ENCODE results near the gene CCDC116.
A peak's percentile ranks its signal among the peaks of the same experiment; 100 is the strongest.
"Not testable (repeated sequence)": the region's sequence is repeated elsewhere in the genome, so short reads cannot be mapped to it uniquely, and the experiment has no call there.

CCDC116 gene

DNA sequence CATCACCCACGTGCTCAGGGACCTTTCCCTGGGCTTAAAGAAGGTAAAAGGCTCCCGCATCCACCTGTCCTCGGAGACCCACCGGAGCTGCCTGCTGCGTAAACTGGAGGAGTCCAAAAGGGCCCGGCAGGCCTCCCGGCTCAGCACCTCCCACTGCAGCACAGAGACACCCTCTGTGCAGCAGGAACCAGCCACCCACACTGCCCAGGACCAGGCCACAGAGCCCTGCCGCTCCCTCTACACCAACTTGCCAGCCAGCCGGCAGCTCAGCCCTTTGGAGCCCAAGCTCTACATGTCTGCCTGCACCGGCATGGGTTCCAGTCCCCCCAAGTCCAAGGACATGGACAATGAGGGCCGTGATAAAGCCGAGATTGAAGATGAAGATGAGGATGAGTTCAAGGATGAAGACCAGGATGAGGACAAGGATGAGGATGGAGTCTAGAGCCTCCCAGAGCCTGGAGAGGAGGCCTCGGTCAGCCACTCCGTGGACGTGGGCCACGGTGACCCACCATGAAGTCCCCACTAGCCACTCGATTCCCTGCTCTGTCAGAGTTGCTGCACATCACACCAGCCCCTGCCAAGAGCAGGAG lies 4.2 kb downstream of the CCDC116 start:
- Histone ChIP-seq H3K4me2 (no peak overlapping the region), H3K27ac (no peak overlapping the region), H3K27me3 (ENCODE audit: insufficient read depth, low read depth) (no peaks in the 10 kb centered on the region), H4K20me1 (ENCODE audit: insufficient read depth) (no peaks in the 10 kb centered on the region), H3K36me3 (ENCODE audit: insufficient read depth) (no peaks in the 10 kb centered on the region), H3K79me2 (ENCODE audit: insufficient read depth, low read depth) (no peaks in the 10 kb centered on the region), H3K9ac (no peak overlapping the region), H2AFZ (ENCODE audit: low read depth) (no peak overlapping the region), H3K4me1 (ENCODE audit: low read depth, poor library complexity, severe bottlenecking) (peaks cover 6% of the 10 kb centered on the region), H3K4me3 (IDR thresholded peaks at IDR 0.05; ENCODE audit: insufficient read depth, low read depth, low read length) (no peak overlapping the region)
- TF ChIP-seq, protein P1, sequence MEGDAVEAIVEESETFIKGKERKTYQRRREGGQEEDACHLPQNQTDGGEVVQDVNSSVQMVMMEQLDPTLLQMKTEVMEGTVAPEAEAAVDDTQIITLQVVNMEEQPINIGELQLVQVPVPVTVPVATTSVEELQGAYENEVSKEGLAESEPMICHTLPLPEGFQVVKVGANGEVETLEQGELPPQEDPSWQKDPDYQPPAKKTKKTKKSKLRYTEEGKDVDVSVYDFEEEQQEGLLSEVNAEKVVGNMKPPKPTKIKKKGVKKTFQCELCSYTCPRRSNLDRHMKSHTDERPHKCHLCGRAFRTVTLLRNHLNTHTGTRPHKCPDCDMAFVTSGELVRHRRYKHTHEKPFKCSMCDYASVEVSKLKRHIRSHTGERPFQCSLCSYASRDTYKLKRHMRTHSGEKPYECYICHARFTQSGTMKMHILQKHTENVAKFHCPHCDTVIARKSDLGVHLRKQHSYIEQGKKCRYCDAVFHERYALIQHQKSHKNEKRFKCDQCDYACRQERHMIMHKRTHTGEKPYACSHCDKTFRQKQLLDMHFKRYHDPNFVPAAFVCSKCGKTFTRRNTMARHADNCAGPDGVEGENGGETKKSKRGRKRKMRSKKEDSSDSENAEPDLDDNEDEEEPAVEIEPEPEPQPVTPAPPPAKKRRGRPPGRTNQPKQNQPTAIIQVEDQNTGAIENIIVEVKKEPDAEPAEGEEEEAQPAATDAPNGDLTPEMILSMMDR (conservative IDR thresholded peaks at IDR 0.05; ENCODE audit: low read depth, low read length), result no peak

DNA sequence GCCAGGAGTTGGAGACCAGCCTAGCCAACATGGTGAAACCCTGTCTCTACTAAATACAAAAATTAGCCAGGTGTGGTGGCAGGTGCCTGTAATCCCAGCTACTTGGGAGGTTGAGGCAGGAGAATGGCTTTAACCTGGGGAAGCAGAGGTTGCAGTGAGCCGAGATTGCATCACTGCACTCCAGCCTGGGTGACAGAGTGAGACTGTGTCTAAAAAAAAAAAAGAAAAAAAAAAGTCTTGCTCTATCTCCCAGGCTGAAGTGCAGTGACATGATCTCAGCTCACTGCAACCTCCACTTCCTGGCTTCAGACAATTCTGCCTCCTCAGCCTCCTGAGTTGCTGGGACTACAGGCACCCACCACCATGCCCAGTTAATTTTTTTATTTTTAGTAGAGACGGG lies 4.9 kb downstream of the CCDC116 start:
- not testable (repeated sequence) for H3K9ac ChIP-seq; H2AFZ ChIP-seq (ENCODE audit: low read depth); H3K27ac ChIP-seq; H3K4me2 ChIP-seq; H3K79me2 ChIP-seq (ENCODE audit: insufficient read depth, low read depth); H3K4me1 ChIP-seq (ENCODE audit: low read depth, poor library complexity, severe bottlenecking); H3K4me3 ChIP-seq (IDR thresholded peaks at IDR 0.05; ENCODE audit: insufficient read depth, low read depth, low read length); H4K20me1 ChIP-seq (ENCODE audit: insufficient read depth); H3K36me3 ChIP-seq (ENCODE audit: insufficient read depth); H3K27me3 ChIP-seq (ENCODE audit: insufficient read depth, low read depth)

DNA sequence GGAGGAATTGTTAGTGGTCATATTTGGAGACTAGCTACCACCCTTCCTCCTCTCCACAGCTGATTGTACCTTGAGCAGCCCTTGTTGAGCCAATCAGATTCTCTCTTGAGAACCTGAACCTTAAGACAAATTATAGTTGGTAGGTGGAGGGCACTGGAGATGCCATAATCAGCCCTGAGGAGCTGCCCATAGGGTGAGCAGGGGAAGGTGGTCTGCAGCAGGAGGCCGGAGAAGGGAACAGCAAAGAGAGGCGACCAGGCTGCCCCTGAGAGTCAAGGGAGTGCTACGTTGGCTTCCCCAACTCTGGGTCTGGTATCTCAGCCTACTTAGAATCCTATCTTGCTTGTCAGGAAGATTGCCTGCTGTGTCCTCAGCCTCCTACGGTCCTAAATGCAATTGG lies 6.8 kb downstream of the CCDC116 start:
- H2AFZ ChIP-seq (ENCODE audit: low read depth), result no peak overlapping the region
- H4K20me1 ChIP-seq (ENCODE audit: insufficient read depth), result no peaks in the 10 kb centered on the region
- no peak overlapping the region for H3K9ac ChIP-seq
- H3K36me3 ChIP-seq (ENCODE audit: insufficient read depth), result no peaks in the 10 kb centered on the region
- H3K4me1 ChIP-seq (ENCODE audit: low read depth, poor library complexity, severe bottlenecking), result peaks cover 6% of the 10 kb centered on the region
- TF ChIP-seq, protein P1 (conservative IDR thresholded peaks at IDR 0.05; ENCODE audit: low read depth, low read length), result no peak
- no peak overlapping the region for H3K4me2 ChIP-seq
- H3K27me3 ChIP-seq (ENCODE audit: insufficient read depth, low read depth), result no peaks in the 10 kb centered on the region
- H3K79me2 ChIP-seq (ENCODE audit: insufficient read depth, low read depth), result peaks cover 20% of the 10 kb centered on the region
- H3K4me3 ChIP-seq (IDR thresholded peaks at IDR 0.05; ENCODE audit: insufficient read depth, low read depth, low read length), result no peak overlapping the region
- no peak overlapping the region for H3K27ac ChIP-seq

DNA sequence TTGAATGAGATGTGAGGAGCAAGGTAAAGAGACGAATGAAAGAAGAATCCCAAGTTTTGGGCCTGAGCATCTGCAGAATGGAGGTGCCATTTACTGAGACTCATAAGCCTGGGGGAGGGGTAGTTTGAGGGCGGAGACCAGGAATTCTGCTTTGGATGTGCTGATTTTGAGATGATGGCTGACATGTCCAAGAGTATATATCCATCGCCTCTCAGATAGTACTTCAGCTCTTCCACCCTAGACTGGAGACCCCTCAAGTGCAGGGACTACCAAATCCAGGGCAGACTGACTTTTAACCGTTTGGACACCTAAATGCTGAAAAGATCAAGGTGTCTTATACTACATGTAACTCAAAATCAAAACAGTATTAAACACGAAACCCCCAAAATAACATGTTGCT lies 8.2 kb downstream of the CCDC116 start:
- Histone ChIP-seq H2AFZ (ENCODE audit: low read depth) (no peak overlapping the region), H3K79me2 (ENCODE audit: insufficient read depth, low read depth) (peaks cover 20% of the 10 kb centered on the region), H3K4me2 (peak overlapping the region; percentile 80; the same call in 1 of the 2 replicates), H4K20me1 (ENCODE audit: insufficient read depth) (no peaks in the 10 kb centered on the region), H3K9ac (peak overlapping the region; percentile 100; the same call in 1 of the 2 replicates), H3K4me3 (IDR thresholded peaks at IDR 0.05; ENCODE audit: insufficient read depth, low read depth, low read length) (no peak overlapping the region), H3K27me3 (ENCODE audit: insufficient read depth, low read depth) (no peaks in the 10 kb centered on the region), H3K27ac (no peak overlapping the region), H3K4me1 (ENCODE audit: low read depth, poor library complexity, severe bottlenecking) (peaks cover 15% of the 10 kb centered on the region), H3K36me3 (ENCODE audit: insufficient read depth) (peaks cover 5% of the 10 kb centered on the region; the same call in 1 of the 2 replicates)
- TF ChIP-seq, protein P1 (conservative IDR thresholded peaks at IDR 0.05; ENCODE audit: low read depth, low read length), result no peak

DNA sequence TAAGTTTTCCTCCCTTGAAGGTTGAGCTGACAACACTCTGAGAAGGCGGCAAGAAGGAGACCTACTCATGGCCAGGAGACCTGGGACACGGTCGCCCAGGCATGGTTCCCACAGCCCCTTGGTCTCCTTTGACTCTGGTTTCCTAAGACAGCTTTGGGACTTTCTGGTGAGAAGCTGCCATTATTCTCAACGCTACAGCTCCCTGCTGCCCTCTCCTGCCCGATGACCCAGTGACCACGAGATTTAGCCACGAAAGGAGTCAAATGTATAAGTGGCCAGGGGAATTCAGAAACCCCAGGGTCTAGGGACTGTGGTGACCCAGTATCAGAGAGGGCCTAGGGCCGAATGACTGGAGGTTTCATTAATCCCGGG lies 8.8 kb downstream of the CCDC116 start:
- Histone ChIP-seq H4K20me1 (ENCODE audit: insufficient read depth) (no peaks in the 10 kb centered on the region), H3K27ac (peak overlapping the region; percentile 93), H3K27me3 (ENCODE audit: insufficient read depth, low read depth) (no peaks in the 10 kb centered on the region), H3K4me2 (peak overlapping the region; percentile 80), H2AFZ (ENCODE audit: low read depth) (peak overlapping the region; percentile 60), H3K4me1 (ENCODE audit: low read depth, poor library complexity, severe bottlenecking) (peaks cover 19% of the 10 kb centered on the region), H3K79me2 (ENCODE audit: insufficient read depth, low read depth) (peaks cover 20% of the 10 kb centered on the region), H3K4me3 (IDR thresholded peaks at IDR 0.05; ENCODE audit: insufficient read depth, low read depth, low read length) (no peak overlapping the region), H3K36me3 (ENCODE audit: insufficient read depth) (peaks cover 5% of the 10 kb centered on the region; the same call in 1 of the 2 replicates), H3K9ac (peak overlapping the region; percentile 100)
- TF ChIP-seq, protein P1 (conservative IDR thresholded peaks at IDR 0.05; ENCODE audit: low read depth, low read length), result no peak; the same call in 1 of the 2 replicates
